ENCODE results near the gene FNIP1.
"Not testable (repeated sequence)": the region's sequence is repeated elsewhere in the genome, so short reads cannot be mapped to it uniquely, and the experiment has no call there.

The FNIP1 gene

DNA sequence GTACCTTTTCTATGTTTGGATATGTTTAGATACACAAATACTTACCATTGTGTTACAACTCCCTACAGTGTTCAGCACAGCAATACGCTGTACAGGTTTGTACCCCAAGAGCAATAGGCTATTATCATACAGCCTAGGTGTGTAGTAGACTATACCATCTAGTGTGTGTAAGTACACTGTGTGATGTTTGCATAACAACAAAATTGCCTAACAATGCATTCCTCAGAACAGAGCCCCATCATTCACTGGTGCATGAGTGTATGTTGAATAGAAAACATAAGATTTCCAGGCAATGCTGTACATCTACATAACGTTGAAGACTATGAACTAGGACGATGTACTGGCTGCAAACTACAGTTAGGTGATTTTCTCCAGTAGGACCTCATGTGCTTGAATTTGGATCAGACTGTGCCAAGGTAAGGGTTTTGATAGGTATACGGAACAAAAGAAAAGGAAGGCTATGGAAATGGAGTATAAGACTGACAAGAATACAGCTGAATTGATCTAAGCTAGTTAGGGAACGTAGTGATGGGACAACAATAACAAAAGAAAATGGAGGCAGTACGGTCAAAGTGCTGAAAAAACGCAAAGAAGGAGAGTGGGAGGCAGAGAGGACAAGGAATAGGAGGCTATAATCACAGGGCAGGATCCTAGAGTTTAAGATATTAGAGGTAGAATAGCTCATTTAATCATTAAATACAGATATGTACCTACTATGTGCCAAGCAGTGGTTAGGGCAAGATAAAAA is 46.9 kb downstream of the FNIP1 start:
- no peak for DNase-seq

DNA sequence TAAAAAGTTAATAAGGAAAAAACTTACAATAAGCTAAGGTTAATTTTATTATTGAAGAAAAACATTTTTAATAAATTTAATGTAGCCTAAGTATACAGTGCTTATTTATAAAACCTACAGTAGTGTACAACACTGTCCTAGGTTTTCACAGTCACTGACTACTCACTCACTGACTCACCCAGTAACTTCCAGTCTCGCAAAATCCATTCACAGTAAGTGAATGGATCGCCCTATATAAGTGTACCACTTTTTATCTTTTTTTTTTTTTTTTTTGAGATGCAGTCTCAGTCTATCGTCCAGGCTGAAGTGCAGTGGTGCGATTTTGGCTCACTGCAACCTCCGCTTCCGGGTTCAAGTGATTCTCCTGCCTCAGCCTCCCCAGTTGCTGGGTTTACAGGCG is 47.7 kb downstream of the FNIP1 start:
- no peak for DNase-seq

DNA sequence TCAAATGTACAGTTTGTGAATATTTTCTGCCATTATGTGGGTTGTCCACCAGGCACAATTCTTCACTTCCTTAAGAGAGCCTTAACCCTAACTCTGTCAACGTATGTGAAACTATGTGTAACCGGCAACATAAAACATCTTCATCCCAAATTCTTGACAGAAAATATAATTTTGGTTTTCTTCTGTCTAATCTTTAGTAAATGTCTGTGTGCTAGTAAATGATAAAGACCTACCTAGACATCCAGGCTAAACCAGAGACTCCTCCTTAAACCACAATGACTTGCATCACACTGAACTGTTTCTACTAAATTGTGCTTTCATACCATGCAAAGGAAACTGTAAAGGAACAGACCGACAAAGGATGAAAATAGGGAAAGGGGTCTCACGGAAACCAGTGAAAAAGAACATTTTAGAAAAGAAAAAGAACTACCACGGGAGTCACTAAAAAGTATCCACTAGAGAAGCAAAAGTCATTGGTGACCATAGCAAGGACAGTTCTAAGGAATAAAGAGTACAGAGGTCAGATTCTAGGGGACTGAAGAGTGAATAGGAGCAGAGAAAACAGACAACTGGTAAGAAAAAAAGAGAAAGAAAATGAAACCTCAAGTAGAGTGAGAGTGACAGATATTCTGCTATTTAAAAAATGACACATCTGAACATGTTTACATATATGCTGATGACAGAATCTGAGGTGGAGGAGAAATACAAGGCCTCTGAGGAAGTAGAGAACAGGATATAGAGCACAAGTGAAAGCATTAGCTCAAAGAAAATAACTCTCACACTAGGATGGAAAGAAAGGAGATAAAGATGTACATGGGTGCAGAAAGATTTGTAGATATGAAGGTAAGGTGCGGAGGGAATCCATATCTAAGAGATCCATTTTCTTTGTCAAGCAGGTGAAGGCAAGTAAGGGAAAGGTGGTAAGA is 49.4 kb downstream of the FNIP1 start:
- no peak for DNase-seq

DNA sequence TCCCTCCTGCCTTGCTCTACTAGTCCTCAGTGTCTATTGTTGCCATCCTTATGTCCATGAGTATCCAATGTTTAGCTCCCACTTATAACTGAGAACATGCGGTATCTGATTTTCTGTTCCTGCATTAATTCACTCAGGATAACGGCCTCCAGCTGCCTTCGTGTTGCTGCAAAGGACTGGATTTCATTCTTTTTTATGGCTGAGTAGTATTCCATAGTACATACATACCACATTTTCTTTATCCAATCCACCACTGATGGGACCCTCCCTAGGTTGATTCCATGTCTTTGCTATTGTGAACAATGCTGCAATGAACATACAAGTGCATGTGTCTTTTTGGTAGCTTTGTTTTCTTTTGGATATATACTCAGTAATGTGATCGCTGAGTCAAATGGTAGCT is 50.4 kb downstream of the FNIP1 start:
- DNase-seq: no peak

DNA sequence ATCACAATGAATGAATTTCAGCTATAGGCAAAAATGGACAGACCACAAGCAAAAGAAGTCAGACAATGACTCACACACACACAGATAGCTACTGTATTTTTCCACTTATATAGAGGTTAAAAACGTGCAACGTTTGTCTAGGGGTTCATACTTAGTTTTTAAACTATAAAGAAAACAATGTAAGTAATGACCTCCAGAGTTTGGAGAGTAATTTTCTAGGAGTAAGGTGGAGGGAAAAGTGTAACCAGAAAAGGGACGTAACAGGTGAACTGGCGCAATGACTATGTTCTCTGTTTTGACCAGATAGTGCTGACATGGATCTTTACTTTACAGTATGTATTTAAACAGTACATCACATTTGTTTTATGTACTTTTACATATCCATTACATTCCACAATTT is 51.1 kb downstream of the FNIP1 start:
- DNase-seq: no peak

DNA sequence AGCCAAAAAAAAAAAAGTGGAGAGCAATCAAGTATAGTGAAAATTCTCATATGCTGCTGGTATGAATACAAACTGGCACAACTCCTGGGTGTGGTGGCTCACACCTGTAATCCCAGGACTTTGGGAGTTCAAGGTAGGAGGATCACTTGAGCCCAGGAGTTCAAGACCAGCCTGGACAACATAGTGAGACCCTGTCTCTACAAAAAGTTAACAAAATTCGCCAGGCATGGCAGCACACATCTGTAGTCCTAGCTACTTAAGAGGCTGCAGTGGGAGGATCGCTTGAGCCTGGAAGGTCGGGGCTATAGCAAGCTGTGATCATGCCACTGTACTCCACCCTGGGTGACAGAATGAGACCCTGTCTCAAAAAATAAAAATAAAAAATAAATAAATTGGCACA is 51.7 kb downstream of the FNIP1 start:
- no peak for DNase-seq

DNA sequence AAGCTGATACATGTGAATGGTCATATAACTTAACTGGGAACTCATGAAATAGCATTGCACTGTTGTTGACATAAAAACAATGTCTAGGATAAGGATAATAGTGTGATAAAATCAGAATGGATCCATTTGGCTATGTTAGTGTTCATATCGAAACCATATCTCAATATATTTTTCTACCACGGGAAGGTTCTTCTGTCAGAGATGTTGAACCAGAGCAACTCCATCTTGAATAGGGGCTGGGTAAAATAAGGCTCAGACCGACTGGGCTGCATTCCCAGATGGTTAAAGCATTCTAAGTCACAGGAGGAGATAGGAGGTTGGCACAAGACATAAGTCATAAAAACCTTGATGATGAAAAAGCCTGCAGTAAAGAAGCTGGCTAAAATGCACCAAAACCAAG is 56.3 kb downstream of the FNIP1 start:
- DNase-seq: no peak

DNA sequence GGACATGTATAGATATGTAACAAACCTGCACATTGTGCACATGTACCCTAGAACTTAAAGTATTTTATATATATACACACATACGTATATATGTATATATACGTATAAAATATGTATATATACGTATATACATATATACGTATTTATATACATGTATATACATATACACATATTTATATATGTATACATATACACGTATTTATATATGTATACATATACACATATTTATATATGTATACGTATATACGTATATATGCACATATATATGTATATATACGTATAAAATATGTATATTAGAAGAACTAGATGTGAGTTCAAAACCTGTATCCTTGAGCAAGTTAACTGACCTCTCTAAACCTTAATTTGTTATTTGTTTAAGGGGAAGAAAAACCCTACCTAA is 61.4 kb downstream of the FNIP1 start:
- DNase-seq: no peak

DNA sequence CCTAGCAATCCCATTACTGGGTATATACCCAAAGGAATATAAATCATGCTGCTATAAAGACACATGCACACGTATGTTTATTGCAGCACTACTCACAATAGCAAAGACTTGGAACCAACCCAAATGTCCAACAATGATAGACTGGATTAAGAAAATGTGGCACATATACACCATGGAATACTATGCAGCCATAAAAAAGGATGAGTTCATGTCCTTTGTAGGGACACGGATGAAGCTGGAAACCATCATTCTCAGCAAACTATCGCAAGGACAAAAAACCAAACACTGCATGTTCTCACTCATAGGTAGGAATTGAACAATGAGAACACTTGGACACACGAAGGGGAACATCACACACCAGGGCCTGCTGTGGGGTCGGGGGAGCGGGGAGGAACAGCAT is 61.9 kb downstream of the FNIP1 start:
- not testable (repeated sequence) for DNase-seq

DNA sequence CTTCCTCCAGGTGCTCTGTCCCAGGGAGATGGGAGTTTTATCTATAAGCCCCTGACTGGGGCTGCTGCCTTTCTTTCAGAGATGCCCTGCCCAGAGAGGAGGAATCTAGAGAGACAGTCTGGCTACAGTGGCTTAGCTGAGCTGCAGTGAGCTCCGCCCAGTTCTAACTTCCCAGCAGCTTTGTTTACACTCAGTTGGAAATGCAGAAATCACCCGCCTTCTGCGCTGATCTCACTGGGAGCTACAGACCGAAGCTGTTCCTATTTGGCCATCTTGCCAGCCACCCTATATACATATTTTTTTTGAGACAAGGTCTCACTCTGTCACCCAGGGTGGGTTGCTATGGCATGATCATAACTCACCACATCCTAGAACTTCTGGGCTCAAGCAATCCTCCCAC is 67.5 kb downstream of the FNIP1 start:
- DNase-seq: not testable (repeated sequence)

DNA sequence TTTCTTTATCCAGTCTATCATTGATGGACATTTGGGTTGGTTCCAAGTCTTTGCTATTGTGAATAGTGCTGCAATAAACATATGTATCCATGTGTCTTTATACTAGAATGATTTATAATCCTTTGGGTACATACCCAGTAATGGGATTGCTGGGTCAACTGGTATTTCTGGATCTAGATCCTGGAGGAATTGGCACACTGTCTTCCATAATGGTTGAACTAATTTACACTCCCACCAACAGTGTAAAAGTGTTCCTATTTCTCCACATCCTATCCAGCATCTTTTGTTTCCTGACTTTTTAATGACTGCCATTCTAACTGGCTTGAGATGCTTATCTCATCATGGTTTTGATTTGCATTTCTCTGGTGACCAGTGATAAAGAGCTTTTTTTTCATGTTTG is 72.7 kb downstream of the FNIP1 start:
- DNase-seq: not testable (repeated sequence)

DNA sequence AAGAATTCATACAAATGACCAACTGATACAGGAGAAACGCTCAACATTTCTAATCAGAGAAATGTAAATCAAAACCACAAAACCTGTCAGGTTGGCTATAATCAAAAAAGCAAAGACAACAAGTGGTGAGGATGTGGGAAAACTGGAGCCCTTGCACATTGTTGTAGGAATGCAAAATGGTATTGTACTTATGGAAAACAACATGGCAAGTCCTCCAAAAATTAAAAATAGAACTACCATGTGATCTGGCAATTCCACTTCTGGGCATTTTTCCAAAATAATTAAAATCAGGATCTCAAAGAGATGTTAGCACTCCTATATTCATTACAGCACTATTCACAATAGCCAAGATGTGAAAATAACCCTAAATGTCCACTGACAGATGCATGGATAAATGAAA is 76.1 kb downstream of the FNIP1 start:
- no peak for DNase-seq

DNA sequence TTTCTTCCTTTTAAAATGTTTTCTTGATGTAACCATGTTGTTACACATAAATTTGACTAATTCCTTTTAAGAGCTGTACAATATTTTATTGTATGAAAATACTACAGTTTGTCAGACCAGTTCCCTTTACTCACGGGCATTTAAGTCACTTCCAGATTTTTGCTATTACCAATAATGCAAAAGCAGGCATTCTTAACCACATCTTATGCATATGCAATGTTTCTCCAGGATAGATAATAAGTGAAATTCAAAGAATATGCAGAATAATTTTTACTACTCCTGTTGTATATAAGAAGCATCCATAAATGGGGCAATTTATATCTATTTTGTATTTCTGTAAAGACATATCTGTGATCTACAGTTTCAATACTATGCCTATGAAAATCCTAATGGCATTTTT is 77.3 kb downstream of the FNIP1 start:
- DNase-seq: no peak

DNA sequence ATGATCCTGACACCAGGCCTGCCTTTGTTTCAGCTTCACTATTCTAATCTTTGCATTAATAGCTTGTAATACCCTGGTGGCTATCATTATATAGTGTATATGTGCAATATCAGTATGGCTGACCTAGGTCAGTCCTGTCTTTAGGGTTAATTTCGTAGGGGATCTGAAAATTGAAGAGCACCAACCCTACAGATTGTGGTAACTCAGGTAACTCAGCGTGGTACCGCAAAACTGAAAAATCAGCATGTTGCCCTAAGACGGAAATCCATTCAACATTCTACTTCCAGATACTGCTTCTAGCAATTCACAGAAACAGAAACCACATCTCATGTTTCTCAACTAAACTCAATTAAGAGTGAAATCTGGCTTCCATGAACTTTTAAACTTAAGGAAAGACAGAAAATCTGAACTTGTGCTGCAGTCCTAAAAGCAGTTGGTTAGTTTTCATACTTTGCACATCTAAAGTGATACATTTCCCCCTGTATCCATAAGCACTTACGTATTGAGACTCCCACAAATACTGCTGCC is 78.3 kb downstream of the FNIP1 start:
- no peak for DNase-seq

DNA sequence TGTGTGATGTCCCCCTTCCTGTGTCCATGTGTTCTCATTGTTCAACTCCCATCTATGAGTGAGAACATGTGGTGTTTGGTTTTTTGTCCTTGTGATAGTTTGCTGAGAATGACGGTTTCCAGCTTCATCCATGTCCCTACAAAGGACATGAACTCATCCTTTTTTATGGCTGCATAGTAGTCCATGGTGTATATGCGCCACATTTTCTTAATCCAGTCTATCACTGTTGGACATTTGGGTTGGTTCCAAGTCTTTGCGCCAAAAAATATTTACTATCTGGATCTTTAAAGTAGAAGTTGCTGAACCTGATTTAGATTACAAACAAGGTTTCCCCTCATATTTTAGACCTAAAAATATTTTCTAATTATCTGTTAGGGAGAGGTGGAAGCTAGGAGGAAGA is 79.7 kb downstream of the FNIP1 start:
- not testable (repeated sequence) for DNase-seq

DNA sequence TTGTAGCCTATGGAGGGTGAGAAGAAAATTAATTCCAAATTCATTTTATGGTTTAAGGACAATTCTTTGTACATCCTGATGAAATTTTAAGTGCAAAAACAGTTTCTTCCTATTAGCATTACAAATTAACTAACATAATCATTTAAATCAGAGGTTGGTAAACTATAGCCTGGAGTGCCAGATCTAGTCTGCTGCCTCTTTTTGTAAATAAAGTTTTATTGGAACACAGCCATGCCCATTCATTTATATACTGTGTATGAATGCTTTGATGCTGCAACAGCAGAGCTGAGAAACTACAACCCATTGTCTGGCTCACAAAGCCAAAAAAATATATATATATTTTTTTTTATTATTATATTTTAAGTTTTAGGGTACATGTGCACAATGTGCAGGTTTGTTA is 80.2 kb downstream of the FNIP1 start:
- DNase-seq: no peak

DNA sequence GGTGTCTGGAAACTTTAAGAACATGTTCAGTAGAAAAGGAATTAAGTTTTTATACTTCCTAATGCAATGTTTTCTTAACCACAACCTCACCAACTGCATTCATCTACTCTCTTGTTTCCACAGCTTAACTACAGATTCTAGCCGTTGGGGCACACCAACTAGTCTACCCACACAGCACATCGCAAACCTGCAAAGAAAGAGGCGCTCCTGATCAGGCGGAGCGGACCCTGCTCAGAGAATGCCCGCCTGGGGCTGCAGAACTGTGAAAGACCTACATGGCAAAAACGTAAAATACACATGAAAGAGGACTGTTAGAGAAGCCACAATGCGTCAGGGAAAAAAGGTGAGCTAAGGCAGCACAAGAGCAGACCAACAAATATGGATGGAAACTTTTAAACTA is 86.4 kb downstream of the FNIP1 start:
- no peak for DNase-seq

DNA sequence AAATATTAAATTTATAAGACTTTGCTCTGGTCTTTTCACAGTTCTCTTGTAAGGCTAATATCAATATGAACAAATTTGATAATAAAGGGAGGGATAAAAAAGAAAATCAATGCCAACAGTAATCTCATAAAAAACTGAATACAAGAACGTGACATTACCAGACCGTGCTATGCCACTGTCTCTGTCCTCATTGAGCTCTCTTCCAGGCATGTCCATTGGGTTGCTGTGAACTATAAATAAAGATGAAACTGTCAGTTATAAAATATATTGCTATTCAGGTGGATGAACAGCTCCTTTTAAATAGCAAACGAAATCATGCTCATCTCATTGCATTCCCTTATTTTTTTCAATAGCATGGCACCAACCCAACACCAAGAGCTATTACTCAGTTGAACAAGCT is 87.8 kb downstream of the FNIP1 start:
- DNase-seq: no peak

DNA sequence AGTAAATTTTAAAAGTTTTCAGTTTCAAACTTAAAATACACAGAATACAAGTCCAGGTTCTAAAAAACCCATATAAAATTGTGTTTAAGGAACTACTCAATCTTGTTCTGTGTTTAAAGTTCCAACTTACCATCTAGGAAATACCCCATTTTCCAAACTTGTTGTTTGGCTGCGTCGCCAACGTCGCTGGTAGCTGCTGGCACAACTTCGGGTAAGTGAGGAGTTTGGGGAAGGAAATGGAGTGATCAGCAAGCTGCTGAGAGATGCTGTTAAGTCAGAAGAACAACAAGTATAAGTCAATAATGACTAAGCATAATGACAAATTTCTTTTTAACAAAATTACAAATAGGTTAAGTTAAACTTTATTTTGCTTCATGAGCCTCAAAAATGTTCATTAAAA is 90.5 kb downstream of the FNIP1 start:
- DNase-seq: no peak

DNA sequence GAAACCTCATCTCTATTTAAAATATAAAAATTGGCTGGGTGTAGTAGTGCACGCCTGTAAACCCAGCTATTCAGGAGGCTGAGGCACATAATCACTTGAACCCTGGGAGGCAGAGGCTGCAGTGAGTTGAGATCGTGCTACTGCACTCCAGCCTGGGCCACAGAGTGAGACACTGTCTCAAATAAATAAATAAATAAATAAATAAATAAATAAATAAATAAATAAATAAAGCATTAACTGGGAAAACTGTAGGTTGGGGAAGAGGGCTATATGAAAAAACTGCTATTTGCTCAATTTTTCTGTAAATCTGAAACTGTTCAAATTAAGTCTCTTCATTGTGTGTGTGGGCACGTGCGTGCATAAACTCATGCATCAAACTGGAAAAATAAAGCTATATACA is 101.9 kb downstream of the FNIP1 start:
- no peak for DNase-seq

DNA sequence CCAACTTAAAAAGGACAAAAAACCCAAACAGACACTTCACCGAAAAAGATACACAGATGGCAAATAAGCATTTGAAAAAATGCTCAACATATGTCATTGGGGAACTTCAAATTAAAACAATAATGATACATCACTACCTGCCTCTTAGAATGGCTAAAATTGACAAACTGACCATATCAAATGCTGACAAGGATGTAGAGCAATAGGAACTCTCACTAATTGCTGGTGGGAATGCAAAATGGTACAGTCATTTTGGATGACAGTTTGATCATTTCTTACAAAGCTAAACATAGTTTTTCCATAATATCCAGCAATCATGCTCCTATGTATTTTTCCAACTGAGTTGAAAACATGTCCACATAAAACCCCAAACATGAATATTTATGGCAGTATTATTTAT is 102.9 kb downstream of the FNIP1 start:
- DNase-seq: no peak

DNA sequence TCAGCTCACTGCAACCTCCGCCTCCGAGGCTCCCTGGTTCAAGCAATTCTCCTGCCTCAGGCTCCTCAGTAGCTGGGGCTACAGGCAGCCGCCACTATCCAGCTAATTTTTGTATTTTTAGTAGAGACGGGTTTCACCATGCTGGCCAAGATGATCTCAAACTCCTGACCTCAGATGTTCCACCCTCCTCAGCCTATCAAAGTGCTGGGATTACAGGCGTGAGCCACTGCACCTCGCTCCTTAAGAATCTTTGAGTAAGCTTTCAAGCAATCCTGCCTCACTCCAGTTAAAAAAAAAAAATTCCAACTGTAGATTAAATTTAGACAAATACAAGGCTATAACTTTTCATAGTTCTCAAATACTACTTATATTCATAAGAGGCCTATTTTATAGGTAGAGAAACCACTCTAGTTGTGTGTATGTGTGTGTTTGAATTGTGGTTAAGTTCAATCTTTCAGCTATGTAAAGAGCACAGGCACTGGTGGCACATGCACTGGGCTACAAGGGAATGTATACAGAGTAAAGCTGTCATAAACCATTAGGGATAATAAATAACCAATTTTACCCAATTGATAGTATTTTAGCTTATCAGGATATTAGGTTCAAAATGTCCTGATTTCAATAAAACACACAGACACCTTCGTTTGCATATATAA is 111.2 kb downstream of the FNIP1 start:
- no peak for DNase-seq

DNA sequence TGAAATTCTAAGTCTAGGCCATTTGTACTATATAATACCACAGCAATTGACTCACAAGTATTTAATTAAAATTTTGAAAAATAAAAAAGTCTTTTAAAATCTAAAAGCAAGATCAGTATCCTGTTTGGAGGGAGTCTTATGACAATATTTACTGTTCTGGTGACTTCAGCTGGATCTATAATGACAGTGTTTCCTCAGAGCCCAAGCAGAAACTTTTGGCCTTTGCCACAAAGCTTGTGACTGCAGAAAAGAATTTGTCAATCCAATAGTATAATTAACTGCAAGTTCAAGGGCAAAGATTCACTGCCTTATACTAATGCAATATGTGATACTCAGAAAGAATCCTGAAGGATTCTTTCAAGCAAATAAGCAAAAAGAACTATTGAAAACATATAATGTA is 112.2 kb downstream of the FNIP1 start:
- no peak for DNase-seq

DNA sequence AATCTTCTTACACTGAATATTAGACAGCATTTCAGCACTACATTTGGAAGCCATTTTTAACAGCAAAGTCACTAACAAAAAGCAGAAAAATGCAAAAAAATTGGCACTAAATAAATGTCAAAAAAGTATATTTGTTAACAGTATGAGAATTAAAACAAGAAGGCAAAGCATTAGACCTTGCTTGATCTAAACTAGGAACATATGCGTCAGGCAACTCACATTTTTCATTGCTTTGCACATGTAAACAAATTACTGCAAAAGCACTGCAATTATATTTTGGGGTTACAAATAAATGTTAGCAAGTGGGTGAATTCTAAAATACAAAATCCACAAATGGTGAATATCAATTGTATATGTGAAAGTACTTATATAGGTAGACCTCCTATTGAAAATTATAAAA is 112.8 kb downstream of the FNIP1 start:
- DNase-seq: no peak

Data from NCI-H2171 (cell line).